ENCODE results near the gene GSTO2. TPM values are rescaled to one million over a fixed set of nuclear protein-coding genes. Genes with fewer than 3 reads are reported as not detected.

The GSTO2 gene
- polyA plus RNA-seq, 1 experiment, result 1.7 TPM

GRCh38 chr10:104254493-104255310, 14.3 kb upstream of the GSTO2 start, which contains the start of gene GSTO1:
Gene GSTO1, plus strand, starts transcription at chr10:104254892. Its CDS starts 37 bp downstream, at chr10:104254929.
- H3K9me3 ChIP-seq (ENCODE audit: control insufficient read depth, insufficient read depth, low read length), result no peaks in the 10 kb centered on the region
- ChIA-PET POLR2A (interaction anchor here (0.9 to 1.7 kb wide), 4 partner anchors 19 to 134 kb away, joined by 4 to 13 read pairs (median 5); partner anchors contain the start of gene SFR1), CTCF (interaction anchor here (0.6 to 6.4 kb wide), 8 partner anchors 20 to 367 kb away, joined by 3 to 47 read pairs (median 6); partner anchors contain the start of genes CFAP58 and SFR1)
- H3K27me3 ChIP-seq (ENCODE audit: control insufficient read depth, insufficient read depth, low read length), result no peaks in the 10 kb centered on the region
- H3K4me3 ChIP-seq (ENCODE audit: low read depth, low read length), result peak within 1 kb of the TSS; percentile 85
- peak; percentile 46 for DNase-seq (ENCODE audit: low read depth, low spot score)
- 0 out of 2 replicates have a peak, but pooled peaks have one; percentile 2 for TF ChIP-seq CTCF (IDR thresholded peaks at IDR 0.05; ENCODE audit: low read depth, low read length)
- H3K27ac ChIP-seq (ENCODE audit: low read depth, low read length), result peak within 1 kb of the TSS; percentile 95

GRCh38 chr10:104255311-104255981, 13.5 kb upstream of the GSTO2 start:
- Histone ChIP-seq H3K9me3 (ENCODE audit: control insufficient read depth, insufficient read depth, low read length) (no peaks in the 10 kb centered on the region), H3K27me3 (ENCODE audit: control insufficient read depth, insufficient read depth, low read length) (no peaks in the 10 kb centered on the region), H3K4me3 (ENCODE audit: low read depth, low read length) (peak overlapping the region; percentile 85), H3K27ac (ENCODE audit: low read depth, low read length) (peak overlapping the region; percentile 95)
- TF ChIP-seq CTCF (IDR thresholded peaks at IDR 0.05; ENCODE audit: low read depth, low read length), result no peak
- CTCF ChIA-PET, result interaction anchor here (1.0 to 6.4 kb wide), 6 partner anchors 19 to 368 kb away, joined by 4 to 47 read pairs (median 8); partner anchors contain the start of gene SFR1
- POLR2A ChIA-PET, result interaction anchor here (0.7 to 1.7 kb wide), 4 partner anchors 19 to 367 kb away, joined by 4 to 13 read pairs (median 5); partner anchors contain the start of gene SFR1
- DNase-seq (ENCODE audit: low read depth, low spot score), result peak; percentile 37

GRCh38 chr10:104256335-104256961, 12.5 kb upstream of the GSTO2 start:
- POLR2A ChIA-PET, result no interaction called here
- Histone ChIP-seq H3K4me3 (ENCODE audit: low read depth, low read length) (peak overlapping the region; percentile 85), H3K9me3 (ENCODE audit: control insufficient read depth, insufficient read depth, low read length) (no peaks in the 10 kb centered on the region), H3K27ac (ENCODE audit: low read depth, low read length) (peak overlapping the region; percentile 40), H3K27me3 (ENCODE audit: control insufficient read depth, insufficient read depth, low read length) (no peaks in the 10 kb centered on the region)
- no peak for DNase-seq (ENCODE audit: low read depth, low spot score)
- CTCF ChIA-PET, result interaction anchor here (0.6 to 6.4 kb wide), 5 partner anchors 18 to 112 kb away, joined by 3 to 47 read pairs (median 3); no protein-coding TSS in a partner anchor
- TF ChIP-seq CTCF (IDR thresholded peaks at IDR 0.05; ENCODE audit: low read depth, low read length), result no peak

- CTCF ChIA-PET, result interaction anchor here (0.6 to 6.4 kb wide), 6 partner anchors 18 to 560 kb away, joined by 3 to 47 read pairs (median 4); no protein-coding TSS in a partner anchor
- TF ChIP-seq CTCF (IDR thresholded peaks at IDR 0.05; ENCODE audit: low read depth, low read length), result no peak
- H3K9me3 ChIP-seq (ENCODE audit: control insufficient read depth, insufficient read depth, low read length), result no peaks in the 10 kb centered on the region
- no peak overlapping the region for H3K27ac ChIP-seq (ENCODE audit: low read depth, low read length)
- peak overlapping the region; percentile 7; the same call in 1 of the 2 replicates for H3K4me3 ChIP-seq (ENCODE audit: low read depth, low read length)
- H3K27me3 ChIP-seq (ENCODE audit: control insufficient read depth, insufficient read depth, low read length), result no peaks in the 10 kb centered on the region
- DNase-seq (ENCODE audit: low read depth, low spot score), result no peak
- POLR2A ChIA-PET, result no interaction called here
Observed at GRCh38 chr10:104257235-104257634, 11.7 kb upstream of the GSTO2 start.

Measured in AG04450 (cell line).